HG02642 (cell line): ENCODE results near the gene MAP2K5.
"Not testable (repeated sequence)": the region's sequence is repeated elsewhere in the genome, so short reads cannot be mapped to it uniquely, and the experiment has no call there.

Source experiments
- ATAC-seq: cut with Tn5 transposase; IDR thresholded peaks from one replicate; pipeline ENCODE4 v1.9.1; 2021; ENCODE audit warnings: mild to moderate bottlenecking; ENCODE audit not compliant: unreplicated experiment, poor library complexity

Gene MAP2K5

DNA sequence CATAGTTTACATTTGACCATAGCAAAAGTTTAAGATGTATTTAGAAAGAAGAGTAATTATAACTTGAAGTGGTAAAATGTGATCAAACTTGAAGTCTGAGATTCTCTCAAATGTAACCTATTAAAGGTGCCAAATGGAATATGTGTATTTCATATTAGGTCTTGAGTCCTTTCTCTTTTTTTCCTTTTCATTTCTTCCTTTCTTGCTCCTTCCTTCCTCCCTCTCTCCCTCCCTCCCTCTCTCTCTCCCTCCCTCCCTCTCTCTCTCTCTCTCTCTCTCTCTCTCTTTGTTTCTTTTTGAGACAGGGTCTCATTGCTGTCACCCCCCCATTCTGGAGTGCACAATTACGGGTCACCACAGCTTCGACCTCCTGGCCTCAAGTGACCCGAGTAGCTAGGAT, 47.7 kb downstream of the MAP2K5 start:
- ATAC-seq, result no peak

DNA sequence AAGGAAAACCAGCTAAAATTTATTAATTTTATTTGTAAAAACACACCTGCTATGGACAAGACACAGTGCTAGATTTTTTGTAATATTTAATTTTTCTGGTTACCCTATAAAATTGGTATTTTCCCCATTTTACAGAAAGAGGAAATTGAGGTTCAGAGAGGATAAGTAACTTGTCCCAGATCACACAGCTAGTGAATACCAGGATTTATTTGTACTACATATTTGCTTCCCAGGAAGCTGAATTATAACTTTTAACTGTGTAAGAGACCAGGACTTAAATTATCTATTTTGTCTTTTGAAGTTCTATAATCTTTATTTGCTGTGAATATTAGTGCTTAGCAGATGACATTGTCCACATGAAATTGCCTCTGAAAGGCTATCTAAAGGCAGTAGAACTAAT, 49.7 kb downstream of the MAP2K5 start:
- ATAC-seq, result no peak

DNA sequence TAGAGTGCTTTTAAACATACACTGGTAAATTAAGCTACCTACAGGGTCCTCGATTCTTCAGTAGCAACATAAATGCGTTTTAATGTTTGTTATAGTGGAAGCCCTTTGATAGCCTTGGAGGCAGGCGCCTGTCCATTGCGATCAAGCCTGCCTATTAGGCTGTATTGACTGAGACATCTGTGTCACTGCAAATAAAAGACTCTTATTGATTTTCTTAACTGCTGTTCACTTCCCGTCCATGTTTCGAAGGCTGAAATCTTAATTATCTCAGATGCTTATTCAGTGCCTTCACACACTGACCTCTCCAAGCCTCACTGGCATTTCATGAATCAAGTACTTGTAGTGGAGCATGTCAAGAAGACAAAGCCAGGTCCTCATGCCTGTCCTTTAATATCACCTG, 51.1 kb downstream of the MAP2K5 start:
- ATAC-seq, result no peak

DNA sequence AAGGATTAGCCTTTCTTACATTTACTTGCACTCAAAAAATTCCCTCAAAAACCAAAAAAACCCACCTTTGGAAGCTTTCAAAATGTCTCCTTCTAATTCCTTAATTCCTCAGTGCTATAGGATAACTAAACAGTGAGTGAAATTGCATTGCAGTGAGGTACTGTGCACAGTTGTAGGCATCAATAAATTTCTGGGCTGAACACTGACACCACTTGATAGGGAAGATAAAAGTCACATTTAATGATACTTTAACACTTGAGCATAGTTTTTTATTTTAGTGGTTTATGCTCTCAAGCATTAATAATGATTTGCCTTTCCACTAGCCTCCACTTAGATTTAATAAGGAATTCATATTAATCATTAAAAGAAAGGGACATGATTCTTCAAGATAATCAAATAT, 52.3 kb downstream of the MAP2K5 start:
- ATAC-seq, result no peak

DNA sequence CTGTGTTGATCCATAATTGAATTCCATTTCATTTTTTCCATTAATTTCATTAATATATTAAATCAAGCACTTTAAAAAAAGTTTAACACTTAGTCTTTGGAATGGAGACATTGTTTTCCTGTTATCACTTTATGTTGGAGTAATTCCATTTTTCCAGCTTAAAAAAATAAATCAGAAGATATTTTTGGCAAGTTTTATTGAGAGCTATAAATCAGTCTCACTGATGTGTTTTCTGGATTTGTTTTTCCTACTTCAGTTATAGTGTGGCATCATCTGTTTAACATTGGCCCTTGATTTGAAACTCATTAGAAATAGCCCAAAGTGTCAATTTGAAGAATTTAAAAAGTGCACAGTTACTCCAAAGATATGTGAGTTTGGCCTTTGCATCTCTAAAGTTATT, 53.1 kb downstream of the MAP2K5 start:
- no peak for ATAC-seq

DNA sequence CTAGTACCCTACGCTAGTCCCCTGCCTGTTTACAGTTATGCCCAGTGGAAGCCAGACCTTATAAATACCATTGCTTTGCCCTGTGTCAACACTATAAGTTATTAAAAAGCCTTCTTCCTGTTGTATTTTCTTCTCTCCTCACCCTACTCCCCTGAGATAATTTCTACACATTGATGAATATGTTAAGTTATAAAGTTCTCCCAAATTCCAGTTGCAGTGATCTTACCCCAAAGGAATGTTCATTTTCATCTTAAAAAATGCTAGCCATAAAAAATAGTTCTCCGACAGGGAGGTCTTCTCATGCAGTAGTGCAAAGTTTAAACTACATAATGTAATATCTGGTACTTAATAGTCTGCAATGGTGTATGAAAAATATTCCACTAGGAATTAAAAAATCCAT, 58.6 kb downstream of the MAP2K5 start:
- no peak for ATAC-seq

DNA sequence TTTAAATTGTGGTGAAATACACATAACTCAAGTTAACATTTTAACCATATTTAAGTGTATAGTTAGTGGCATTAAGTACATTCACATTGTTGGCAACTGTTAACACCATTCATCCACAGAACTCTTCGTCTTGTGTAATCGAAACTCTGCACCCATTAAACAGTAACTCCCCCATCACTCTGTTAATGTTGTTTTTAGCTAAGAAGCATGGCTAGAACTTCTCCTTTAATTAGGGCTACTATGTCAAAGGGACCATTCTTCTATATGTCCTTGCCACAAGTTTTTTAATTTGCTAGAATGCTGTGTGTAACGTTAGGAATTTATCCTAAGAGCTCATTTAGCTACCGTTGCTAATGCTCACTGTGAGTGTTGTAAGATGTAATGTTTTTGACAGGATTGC, 60.6 kb downstream of the MAP2K5 start:
- ATAC-seq, result no peak

DNA sequence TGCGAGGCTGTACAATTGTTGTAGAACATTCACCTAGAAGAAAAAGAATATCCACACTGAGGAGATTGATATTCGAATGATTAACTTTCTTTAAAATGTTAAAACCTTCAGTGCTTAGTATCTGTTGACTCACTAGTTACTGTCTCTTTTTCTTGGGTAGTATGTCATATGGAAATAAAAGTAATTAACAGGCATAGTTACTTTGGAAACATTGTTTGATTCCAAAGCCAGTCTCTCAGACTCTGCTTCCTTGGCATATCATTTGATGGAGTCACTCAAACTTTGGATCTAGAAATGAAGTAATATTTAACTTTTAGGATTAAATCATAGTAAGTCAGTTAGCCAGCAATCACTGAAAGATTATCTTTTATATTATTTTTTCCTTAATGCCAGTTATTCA, 63.4 kb downstream of the MAP2K5 start:
- ATAC-seq, result no peak

DNA sequence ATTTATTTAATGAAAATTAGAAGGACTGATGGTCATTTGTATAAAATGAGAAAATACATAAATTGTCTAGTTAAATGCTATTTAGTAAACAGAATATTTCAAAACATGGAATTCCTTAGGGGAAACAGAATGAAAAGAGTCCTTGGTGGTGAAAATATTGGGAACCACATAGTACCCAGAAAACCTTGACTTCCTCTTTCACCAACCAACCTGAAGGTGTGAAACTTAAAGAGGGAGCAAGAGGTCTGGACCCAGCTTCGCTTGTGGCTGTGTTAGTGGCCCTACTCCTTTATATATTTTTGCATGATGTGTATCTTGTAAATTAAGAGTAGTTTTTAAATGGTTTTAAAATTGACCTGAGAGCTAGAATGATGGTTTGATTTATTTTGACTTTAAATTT, 64.2 kb downstream of the MAP2K5 start:
- no peak for ATAC-seq

DNA sequence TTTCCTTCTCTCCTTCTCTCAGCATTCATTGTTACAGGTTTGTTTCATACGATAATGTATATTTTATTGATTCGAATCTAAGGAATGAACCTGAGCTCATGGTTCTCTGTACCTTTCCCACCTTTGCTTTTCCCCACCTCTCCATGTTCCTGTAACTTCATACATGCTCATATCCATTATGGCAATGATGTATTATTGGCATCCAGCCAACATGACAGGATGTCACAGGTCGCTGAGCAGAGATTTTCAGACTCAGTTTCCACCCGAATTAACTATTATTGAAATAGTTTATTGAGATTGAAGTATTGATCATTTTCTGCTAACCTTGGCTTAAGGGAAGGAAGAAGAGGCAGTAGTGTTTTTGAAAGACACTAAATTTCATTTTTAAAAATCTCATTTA, 64.8 kb downstream of the MAP2K5 start:
- ATAC-seq, result no peak

DNA sequence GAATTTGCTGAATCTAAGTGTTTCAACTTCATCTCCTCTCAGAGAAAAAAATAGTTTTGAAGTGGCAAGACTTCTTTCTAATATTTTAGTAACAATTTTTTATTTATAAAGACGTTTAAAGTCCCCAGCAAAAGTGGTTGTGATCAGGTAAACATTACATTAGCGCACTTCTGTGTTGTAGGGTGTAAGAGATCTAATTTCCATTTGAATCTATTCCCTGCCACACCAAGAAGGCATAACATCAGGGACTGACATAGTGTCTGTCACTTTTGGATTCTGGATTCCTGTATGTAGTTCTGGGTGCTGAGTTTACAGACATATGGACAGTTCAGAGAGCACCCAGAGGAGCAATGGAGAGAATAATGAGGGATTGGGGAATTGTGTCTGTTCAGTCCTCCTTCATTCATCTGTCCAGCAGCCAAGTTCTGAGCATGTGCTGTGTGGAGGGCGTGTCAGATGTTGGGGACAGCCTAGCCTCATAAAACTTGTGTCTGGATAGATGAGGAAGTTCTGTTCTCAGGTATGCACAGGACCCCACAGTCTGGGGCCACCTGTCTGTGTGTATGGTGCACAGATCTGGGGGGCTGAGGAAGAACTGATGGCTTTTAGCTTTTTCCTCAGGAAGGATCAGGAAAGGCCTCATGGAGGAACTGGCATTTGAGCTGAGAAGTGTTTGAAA, 65.6 kb downstream of the MAP2K5 start:
- no peak for ATAC-seq

DNA sequence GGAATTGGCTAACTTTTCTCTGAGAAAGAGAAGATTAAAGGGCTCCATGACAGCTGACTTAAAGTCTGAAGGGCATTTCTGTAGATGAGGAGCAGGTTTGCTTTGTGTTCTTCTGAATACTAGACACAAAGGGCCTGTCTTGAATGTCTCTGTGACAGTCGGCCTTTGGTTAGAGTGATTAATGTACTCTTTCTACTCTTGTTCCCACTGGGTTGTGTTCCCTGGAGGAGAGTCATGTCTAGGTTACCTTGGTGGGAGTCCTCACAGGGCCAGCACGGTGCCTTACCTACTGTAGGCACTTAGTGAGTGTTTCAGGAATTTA, 66.1 kb downstream of the MAP2K5 start:
- ATAC-seq, result no peak

DNA sequence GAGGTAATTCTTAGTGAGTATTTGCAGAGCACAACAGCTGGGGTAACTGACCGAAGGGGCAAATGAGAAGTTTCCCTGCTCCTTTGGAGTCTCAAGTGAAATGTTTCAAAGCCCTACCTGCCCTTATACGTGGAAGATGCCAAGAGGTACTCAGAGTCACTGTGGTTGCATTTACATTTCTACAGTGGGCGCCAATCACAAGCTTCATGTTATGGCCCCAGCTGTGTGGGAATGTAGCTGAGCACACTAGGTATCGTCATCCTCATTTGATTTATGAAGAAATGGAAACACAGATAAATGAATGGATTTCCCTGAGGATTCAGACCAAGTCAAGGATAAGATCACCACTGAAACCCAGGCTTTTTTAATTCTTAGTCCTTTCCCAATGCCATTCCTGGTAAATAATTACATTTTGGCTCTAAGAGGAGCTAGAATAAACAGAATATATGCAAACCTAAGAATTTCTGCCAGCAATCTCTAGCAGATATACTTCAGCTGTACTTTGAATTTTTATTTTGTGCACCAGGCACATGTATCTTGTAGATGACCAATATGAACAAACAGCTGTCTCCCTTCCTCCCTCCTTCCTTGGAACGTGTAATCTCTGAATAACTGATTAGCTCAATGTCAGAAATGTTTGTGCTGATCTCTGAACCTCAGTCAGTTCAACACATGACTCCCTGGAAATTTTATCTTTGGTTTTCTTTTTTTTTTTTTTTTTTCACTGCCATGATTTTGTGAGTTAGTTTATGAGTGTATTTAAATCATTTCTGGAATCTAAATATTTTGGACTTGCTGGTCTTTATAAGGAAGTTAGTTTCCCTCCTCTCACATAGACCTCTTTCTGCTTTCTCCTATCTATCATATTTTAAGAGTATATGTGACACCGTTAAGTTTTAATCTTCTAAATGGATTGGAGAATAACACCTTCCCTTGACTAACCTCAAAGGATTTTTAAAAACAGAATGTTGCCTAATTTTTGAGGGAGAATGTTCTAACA, 69.2 kb downstream of the MAP2K5 start:
- ATAC-seq, result no peak

DNA sequence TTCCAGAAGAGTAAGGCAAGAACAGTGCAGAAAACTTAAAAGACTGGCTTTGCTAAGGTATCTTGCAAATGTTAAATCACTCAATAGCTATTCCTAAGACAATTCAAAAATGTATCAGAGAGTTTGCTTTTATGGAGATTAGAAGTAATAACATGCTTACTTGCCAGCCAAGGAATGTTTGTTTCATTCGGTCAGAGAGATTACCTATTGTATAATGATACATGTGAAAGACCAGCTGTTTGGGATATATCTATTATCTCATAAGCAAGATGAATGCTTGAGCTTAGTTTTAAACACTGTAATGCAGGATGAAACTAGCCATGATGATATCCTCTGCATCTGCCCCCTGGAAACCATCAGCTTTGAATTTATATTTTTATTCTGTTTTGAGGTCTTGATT, 70.7 kb downstream of the MAP2K5 start:
- no peak for ATAC-seq

DNA sequence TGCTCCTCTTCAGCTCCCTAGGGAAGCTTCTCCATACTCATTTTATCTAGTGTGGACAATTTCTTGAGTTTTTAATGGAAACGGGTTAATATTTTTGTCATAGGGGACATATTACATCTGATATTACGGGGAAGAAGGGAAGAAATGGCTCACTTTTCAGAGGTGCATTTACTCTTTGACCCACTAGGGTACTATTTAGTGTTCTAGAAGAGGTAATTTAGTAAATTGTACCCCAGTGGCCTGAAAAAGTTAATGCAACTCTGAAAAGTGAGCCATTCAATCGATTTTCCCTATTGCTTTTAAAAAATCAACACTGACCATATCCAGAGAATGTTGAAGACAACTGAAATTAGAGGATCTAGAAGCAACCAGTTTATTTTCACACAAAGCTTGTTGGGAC, 71.2 kb downstream of the MAP2K5 start:
- no peak for ATAC-seq

DNA sequence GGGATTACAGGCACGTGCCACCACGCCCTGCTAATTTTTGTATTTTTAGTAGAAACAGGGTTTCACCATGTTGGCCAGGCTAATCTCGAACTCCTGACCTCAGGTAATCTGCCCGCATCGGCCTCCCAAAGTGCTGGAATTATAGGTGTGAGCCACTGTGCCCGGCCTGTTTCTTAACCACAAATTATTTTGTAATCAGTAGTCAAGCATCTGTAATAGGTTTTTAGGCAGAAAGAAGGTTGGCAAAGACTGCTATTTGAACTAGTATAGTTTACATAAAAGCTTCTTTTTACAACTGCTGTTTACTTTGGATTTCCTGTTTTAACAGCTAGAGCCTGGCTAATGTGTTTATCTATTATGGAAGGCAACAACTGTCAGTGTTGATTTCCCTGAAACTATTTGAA, 72.6 kb downstream of the MAP2K5 start:
- not testable (repeated sequence) for ATAC-seq

DNA sequence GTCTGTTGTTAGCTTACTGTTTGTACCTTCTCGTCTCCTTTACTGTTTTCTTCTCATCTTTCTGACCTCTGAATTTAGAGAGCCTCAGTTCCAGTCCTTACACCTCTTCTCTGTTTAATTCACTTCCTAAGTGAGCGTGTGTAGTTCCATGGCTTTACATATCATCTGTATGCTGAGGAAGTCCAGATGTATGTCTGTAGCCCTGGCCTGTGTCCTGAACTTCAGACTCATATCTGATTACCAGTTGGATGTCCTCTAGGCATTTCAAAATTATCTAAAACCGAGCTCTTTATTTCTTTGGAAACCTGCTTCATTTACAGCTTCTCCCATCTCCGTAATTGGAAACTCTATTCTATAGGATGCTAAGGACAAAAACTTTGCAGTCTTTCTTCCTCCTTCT, 75.8 kb downstream of the MAP2K5 start:
- ATAC-seq, result no peak

DNA sequence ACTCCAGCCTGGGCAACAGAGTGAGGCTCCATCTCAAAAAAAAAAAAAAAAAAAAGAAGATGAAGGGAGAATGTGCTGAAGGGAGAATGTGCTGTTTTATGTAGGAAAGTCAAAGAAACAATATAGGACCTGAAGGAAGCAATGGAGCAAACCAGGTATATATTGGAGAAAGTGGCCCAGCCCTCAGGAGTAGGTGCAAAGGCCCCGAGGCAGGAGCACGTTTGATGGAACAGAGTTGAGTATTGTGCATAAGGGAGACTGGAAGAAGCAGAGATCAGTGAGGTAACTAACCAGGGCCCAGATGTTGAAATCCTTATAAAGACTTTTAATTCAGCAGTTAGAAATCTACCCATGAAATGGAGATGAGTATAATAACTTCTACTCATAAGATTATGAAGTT, 79.6 kb downstream of the MAP2K5 start:
- no peak for ATAC-seq

DNA sequence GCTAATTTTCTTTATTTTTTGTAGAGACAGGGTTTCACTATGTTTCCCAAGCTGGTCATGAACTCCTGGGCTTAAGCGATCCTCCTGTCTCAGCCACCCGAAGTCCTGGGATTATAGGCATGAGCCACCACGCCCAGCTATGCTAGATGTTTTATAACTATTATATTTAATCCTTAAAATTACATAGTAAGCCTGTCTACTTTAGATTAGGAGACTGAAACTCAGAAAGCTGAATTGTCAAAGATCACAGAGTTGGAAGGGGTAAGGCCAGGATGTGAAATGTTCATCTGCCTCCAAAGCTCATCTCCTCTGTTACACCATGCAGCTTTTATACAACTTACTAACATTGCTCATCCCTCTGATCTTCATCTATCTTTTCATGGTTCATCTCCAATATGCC, 89.8 kb downstream of the MAP2K5 start:
- ATAC-seq, result no peak

DNA sequence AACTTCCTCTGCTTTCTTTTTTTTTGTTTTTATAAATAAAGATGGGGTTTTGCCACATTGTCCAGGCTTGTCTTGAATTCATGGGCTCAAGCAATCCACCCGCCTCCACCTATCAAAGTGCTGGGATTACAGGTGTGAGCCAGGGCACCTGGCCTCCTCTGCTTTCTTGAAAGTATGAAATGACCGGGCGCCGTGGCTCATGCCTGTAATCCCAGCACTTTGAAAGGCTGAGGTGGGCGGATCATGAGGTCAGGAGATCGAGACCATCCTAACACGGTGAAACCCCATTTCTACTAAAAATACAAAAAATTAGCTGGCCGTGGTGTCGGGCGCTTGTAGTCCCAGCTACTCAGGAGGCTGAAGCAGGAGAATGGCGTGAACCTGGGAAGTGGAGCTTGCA, 93.4 kb downstream of the MAP2K5 start:
- not testable (repeated sequence) for ATAC-seq

DNA sequence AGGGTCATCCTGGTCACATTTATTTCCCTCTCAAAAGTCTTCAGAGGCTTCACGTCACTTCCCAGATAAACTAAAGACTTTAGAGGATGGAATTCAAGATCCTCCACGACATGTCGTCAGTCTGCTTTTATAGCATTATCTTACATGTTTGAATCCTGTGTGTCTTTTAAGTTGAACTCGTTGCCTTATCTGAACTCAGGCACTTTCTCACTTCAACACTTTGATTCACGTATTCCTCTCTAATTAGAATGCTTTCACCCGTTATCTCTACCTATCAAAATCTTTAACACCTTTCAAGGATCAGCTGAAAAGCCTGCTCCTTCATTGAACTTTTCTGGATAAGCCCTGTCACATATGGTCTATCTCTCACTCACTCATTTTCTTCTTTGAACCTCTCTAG, 97.1 kb downstream of the MAP2K5 start:
- ATAC-seq, result no peak

DNA sequence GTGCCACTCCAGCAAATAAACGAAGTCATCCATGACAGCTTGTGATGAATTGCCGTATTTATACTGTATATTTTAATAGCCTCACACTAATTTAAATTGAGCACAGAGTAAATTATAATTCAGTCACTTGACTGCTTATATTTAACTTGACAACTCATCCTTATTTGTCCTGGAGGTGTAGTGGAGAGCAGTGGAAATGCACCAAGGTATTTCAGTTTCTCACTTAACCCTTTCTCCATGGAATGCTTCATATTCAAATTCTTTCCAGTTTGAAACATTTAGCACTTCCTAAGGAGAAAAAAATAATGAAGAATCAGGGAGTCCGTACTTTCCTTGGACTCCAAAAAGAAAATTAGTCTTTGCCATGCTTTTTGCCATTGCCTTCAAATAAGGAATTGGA, 99.0 kb downstream of the MAP2K5 start:
- no peak for ATAC-seq
